ENCODE results near the gene RAET1G.

DNA sequence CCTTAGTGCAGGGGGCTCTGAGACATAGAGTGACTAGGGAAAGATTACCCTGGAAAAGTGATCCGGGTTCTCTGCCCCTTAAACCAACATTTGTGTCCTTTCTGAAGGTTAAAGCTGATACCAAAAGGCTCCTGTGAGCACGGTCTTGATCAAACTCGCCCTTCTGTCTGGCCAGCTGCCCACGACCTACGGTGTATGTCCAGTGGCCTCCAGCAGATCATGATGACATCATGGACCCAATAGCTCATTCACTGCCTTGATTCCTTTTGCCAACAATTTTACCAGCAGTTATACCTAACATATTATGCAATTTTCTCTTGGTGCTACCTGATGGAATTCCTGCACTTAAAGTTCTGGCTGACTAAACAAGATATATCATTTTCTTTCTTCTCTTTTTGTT lies 25.7 kb upstream of the RAET1G start:
- TF ChIP-seq, protein P1, sequence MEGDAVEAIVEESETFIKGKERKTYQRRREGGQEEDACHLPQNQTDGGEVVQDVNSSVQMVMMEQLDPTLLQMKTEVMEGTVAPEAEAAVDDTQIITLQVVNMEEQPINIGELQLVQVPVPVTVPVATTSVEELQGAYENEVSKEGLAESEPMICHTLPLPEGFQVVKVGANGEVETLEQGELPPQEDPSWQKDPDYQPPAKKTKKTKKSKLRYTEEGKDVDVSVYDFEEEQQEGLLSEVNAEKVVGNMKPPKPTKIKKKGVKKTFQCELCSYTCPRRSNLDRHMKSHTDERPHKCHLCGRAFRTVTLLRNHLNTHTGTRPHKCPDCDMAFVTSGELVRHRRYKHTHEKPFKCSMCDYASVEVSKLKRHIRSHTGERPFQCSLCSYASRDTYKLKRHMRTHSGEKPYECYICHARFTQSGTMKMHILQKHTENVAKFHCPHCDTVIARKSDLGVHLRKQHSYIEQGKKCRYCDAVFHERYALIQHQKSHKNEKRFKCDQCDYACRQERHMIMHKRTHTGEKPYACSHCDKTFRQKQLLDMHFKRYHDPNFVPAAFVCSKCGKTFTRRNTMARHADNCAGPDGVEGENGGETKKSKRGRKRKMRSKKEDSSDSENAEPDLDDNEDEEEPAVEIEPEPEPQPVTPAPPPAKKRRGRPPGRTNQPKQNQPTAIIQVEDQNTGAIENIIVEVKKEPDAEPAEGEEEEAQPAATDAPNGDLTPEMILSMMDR (IDR thresholded peaks at IDR 0.05; ENCODE audit: extremely low read depth in 1 of 2, insufficient read depth in 1 of 2, low read depth in 1 of 2, low read length in 2 of 2): no peak
- TF ChIP-seq EZH2 (IDR thresholded peaks at IDR 0.05; ENCODE audit: borderline replicate concordance, low read depth, low read length, severe bottlenecking) (no peak), FOS (IDR thresholded peaks at IDR 0.05; ENCODE audit: borderline replicate concordance, insufficient read depth, low read length) (no peak), POLR2A (IDR thresholded peaks at IDR 0.05; ENCODE audit: low read depth, low read length) (no peak), POLR2AphosphoS5 (IDR thresholded peaks at IDR 0.05; ENCODE audit: insufficient read depth, low read depth, low read length) (no peak), JUN (IDR thresholded peaks at IDR 0.05; ENCODE audit: borderline replicate concordance, insufficient read depth, insufficient read length, low read depth) (no peak), MYC (IDR thresholded peaks at IDR 0.05; ENCODE audit: low read depth, low read length) (no peak)
- TF ChIP-seq, protein P2, sequence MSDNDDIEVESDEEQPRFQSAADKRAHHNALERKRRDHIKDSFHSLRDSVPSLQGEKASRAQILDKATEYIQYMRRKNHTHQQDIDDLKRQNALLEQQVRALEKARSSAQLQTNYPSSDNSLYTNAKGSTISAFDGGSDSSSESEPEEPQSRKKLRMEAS (IDR thresholded peaks at IDR 0.05; ENCODE audit: insufficient read depth, insufficient read length): no peak

Data from endothelial cell of umbilical vein (primary cell).